ENCODE data around the gene CA5B. TPM values are rescaled to one million over a fixed set of nuclear protein-coding genes. Genes with fewer than 3 reads are reported as not detected.
"Not testable (repeated sequence)": the region's sequence is repeated elsewhere in the genome, so short reads cannot be mapped to it uniquely, and the experiment has no call there.

Gene CA5B
- polyA plus RNA-seq, 2 of the 4 experiments (the other 2 are of a cell fraction) = 5.2 to 12.5 TPM

DNA sequence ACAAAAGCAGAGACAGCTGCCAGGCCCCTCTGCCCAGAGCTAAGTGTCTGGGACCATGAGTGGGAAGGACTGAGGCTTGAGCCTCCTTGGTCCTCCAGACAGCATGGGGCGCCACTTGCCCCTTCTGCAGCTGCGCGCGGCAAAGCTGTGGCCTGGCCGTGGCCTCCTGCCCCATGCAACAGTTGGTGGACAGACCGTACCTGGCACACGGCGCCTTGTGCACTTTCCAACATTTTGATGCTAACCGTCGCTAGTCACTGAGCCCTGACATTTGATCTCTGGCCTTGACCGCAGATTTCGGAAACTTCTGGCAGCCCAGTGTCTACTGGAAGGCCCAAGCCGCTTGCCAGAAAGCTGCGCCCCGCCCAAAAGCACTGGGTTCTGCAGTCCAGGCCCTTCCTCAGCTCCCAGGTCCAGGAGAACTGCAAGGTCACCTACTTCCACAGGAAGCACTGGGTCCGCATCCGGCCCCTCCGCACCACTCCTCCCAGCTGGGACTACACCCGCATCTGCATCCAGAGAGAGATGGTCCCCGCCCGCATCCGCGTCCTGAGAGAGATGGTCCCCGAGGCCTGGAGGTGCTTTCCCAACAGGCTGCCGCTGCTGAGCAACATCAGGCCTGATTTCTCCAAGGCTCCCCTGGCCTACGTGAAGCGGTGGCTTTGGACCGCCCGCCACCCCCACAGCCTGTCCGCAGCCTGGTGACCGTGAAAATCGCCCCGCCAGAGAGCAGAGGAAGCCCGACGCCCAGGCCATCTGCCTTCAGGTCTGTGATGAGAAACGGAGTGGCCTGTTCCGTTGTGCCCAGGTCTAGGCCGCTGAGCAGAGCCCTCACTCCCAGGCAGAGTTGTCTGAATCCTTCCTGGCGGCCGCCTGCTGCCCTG lies 35.3 kb upstream of the CA5B start:
- Histone ChIP-seq H3K4me1 (no peaks in the 10 kb centered on the region), H3K4me3 (no peak overlapping the region), H3K9me3 (no peaks in the 10 kb centered on the region), H3K4me2 (no peak overlapping the region), H3K27ac (no peak overlapping the region)
- ChIA-PET POLR2A (no interaction called here), CTCF (interaction anchor here (0.9 kb wide), 1 partner anchor 15 kb away, joined by 3 read pairs; no protein-coding TSS in a partner anchor)
- TF ChIP-seq TFCP2L1 (CRISPR knock-in tag; IDR thresholded peaks at IDR 0.05) (no peak), RCOR1 (IDR thresholded peaks at IDR 0.05; ENCODE audit: low read depth, low read length) (no peak), NFE2L2 (conservative IDR thresholded peaks at IDR 0.05; ENCODE audit: low read length) (no peak), JUN (IDR thresholded peaks at IDR 0.05) (no peak), KDM5A (IDR thresholded peaks at IDR 0.05) (no peak), JUNB (IDR thresholded peaks at IDR 0.05) (no peak), RFX5 (IDR thresholded peaks at IDR 0.05) (no peak), FOXS1 (CRISPR knock-in tag; IDR thresholded peaks at IDR 0.05) (no peak), EHF (CRISPR knock-in tag; IDR thresholded peaks at IDR 0.05) (no peak), MAZ (IDR thresholded peaks at IDR 0.05; ENCODE audit: borderline replicate concordance, low read depth, low read length) (no peak), HOXB5 (CRISPR knock-in tag; IDR thresholded peaks at IDR 0.05) (no peak), RAD21 (conservative IDR thresholded peaks at IDR 0.05 in 1 of 2, IDR thresholded peaks at IDR 0.05 in 1 of 2) (no peak), EP300 (IDR thresholded peaks at IDR 0.05) (no peak), MAFK (IDR thresholded peaks at IDR 0.05; ENCODE audit: partially characterized antibody) (no peak), MYC (IDR thresholded peaks at IDR 0.05; ENCODE audit: borderline replicate concordance, low read length) (no peak)
- TF ChIP-seq, protein P1, sequence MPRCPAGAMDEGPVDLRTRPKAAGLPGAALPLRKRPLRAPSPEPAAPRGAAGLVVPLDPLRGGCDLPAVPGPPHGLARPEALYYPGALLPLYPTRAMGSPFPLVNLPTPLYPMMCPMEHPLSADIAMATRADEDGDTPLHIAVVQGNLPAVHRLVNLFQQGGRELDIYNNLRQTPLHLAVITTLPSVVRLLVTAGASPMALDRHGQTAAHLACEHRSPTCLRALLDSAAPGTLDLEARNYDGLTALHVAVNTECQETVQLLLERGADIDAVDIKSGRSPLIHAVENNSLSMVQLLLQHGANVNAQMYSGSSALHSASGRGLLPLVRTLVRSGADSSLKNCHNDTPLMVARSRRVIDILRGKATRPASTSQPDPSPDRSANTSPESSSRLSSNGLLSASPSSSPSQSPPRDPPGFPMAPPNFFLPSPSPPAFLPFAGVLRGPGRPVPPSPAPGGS (IDR thresholded peaks at IDR 0.05) = no peak
- TF ChIP-seq, protein P2, sequence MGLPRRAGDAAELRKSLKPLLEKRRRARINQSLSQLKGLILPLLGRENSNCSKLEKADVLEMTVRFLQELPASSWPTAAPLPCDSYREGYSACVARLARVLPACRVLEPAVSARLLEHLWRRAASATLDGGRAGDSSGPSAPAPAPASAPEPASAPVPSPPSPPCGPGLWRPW (IDR thresholded peaks at IDR 0.05) = no peak
- TF ChIP-seq, protein P3, sequence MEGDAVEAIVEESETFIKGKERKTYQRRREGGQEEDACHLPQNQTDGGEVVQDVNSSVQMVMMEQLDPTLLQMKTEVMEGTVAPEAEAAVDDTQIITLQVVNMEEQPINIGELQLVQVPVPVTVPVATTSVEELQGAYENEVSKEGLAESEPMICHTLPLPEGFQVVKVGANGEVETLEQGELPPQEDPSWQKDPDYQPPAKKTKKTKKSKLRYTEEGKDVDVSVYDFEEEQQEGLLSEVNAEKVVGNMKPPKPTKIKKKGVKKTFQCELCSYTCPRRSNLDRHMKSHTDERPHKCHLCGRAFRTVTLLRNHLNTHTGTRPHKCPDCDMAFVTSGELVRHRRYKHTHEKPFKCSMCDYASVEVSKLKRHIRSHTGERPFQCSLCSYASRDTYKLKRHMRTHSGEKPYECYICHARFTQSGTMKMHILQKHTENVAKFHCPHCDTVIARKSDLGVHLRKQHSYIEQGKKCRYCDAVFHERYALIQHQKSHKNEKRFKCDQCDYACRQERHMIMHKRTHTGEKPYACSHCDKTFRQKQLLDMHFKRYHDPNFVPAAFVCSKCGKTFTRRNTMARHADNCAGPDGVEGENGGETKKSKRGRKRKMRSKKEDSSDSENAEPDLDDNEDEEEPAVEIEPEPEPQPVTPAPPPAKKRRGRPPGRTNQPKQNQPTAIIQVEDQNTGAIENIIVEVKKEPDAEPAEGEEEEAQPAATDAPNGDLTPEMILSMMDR (IDR thresholded peaks at IDR 0.05) = no peak
- TF ChIP-seq, protein P4, sequence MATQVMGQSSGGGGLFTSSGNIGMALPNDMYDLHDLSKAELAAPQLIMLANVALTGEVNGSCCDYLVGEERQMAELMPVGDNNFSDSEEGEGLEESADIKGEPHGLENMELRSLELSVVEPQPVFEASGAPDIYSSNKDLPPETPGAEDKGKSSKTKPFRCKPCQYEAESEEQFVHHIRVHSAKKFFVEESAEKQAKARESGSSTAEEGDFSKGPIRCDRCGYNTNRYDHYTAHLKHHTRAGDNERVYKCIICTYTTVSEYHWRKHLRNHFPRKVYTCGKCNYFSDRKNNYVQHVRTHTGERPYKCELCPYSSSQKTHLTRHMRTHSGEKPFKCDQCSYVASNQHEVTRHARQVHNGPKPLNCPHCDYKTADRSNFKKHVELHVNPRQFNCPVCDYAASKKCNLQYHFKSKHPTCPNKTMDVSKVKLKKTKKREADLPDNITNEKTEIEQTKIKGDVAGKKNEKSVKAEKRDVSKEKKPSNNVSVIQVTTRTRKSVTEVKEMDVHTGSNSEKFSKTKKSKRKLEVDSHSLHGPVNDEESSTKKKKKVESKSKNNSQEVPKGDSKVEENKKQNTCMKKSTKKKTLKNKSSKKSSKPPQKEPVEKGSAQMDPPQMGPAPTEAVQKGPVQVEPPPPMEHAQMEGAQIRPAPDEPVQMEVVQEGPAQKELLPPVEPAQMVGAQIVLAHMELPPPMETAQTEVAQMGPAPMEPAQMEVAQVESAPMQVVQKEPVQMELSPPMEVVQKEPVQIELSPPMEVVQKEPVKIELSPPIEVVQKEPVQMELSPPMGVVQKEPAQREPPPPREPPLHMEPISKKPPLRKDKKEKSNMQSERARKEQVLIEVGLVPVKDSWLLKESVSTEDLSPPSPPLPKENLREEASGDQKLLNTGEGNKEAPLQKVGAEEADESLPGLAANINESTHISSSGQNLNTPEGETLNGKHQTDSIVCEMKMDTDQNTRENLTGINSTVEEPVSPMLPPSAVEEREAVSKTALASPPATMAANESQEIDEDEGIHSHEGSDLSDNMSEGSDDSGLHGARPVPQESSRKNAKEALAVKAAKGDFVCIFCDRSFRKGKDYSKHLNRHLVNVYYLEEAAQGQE (IDR thresholded peaks at IDR 0.05) = no peak
- FAIRE-seq (no peak), DNase-seq (ENCODE audit: low read depth in 1 of 2, low spot score in 1 of 2) (no peak), ATAC-seq (no peak)
- 98% methylated on average over 11 of the region's 40 CpGs for WGBS (ENCODE audit: missing lambda C conversion rate)

DNA sequence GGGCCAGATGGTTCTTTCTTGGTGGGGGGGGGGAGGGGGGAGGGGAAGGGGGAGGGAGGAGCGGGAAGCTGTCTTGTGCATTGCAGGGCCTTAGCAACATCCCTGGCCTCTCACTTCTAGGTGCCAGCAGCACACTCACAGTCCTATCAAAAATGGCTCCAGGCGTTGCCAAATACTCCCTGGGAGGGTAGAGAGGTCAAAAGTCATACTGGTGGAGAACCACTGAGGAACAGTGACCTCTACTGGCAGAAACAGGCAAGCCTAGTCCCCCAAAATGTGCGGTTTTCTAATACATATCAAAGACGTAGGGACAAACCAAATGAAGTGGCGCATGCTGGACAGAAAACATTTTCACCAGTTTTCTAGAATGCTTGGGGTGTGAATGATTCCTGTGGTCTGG lies 34.3 kb upstream of the CA5B start:
- WGBS (ENCODE audit: missing lambda C conversion rate) = no CpG with 5 or more reads among the region's 5 CpGs
- H3K4me2 ChIP-seq; H3K9me3 ChIP-seq; DNase-seq (ENCODE audit: low read depth in 1 of 2, low spot score in 1 of 2); POLR2A ChIA-PET; H3K4me1 ChIP-seq; CTCF ChIA-PET; H3K4me3 ChIP-seq; FAIRE-seq; H3K27ac ChIP-seq: not testable (repeated sequence)
- peak; percentile 68 to 84; a peak in 5 of 6 replicates for ATAC-seq

DNA sequence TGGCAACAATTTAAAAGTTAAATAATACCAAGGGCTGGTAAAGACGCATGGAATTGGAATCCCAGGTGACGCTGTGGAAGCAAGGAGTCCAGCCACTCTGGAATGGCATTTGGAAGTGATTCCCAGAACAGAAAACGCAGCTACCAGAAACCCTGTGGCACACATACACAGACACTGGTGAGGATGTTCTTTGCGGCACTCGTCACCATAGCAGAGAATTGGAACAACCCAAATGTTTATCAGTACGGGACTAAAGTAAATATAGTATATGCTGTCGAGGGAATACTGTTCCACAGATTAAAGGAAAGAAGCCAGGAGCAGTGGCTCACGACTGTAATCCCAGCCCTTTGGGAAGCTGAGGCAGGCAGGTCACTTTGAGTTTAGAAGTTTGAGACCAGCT lies 33.8 kb upstream of the CA5B start:
- H3K4me2 ChIP-seq; H3K4me3 ChIP-seq; H3K9me3 ChIP-seq; H3K27ac ChIP-seq; POLR2A ChIA-PET; H3K4me1 ChIP-seq; ATAC-seq; DNase-seq (ENCODE audit: low read depth in 1 of 2, low spot score in 1 of 2): not testable (repeated sequence)
- peak; percentile 100 for FAIRE-seq
- CTCF ChIA-PET = interaction anchor here (1.1 kb wide), 1 partner anchor 63 kb away, joined by 3 read pairs; no protein-coding TSS in a partner anchor
- 73% methylated on average over 5 of the region's 8 CpGs for WGBS (ENCODE audit: missing lambda C conversion rate)

Measured in A549 (cell line).